IPS-18c (cell line): ENCODE measurements around the gene PPY.
"Not testable (repeated sequence)": the region's sequence is repeated elsewhere in the genome, so short reads cannot be mapped to it uniquely, and the experiment has no call there.

Experiments
- H3K4me3 ChIP-seq: 2 replicates; pipeline ENCODE4 v1.7.0; 2013; ENCODE audit warnings: low read depth, mild to moderate bottlenecking, low read length, moderate library complexity; ENCODE audit not compliant: insufficient read depth
- H3K9me3 ChIP-seq: one replicate; pipeline ENCODE4 v1.6.1; 2013; ENCODE audit warnings: mild to moderate bottlenecking, low read length, moderate library complexity; ENCODE audit not compliant: control insufficient read depth, insufficient read depth

Gene PPY

GRCh38 chr17:43900858-43901754 is 41.2 kb downstream of the PPY start:
- Histone ChIP-seq H3K4me3 (peak overlapping the region; percentile 61; the same call in 1 of the 2 replicates), H3K9me3 (peaks cover 2% of the 10 kb centered on the region)

- H3K4me3 ChIP-seq, result peak overlapping the region; percentile 61
- peaks cover 2% of the 10 kb centered on the region for H3K9me3 ChIP-seq
These were observed 42.0 kb downstream of the PPY start for GRCh38 chr17:43900183-43900857.

- Histone ChIP-seq H3K9me3 (peaks cover 2% of the 10 kb centered on the region), H3K4me3 (no peak overlapping the region; the same call in 1 of the 2 replicates)
These were observed 43.8 kb downstream of the PPY start for GRCh38 chr17:43898446-43898845.

- no peak overlapping the region for H3K4me3 ChIP-seq
- H3K9me3 ChIP-seq, result no peaks in the 10 kb centered on the region
These were observed 44.4 kb downstream of the PPY start for GRCh38 chr17:43897831-43898230.

GRCh38 chr17:43894494-43894893 is 47.8 kb downstream of the PPY start:
- not testable (repeated sequence) for H3K9me3 ChIP-seq, H3K4me3 ChIP-seq

- no peaks in the 10 kb centered on the region for H3K9me3 ChIP-seq
- no peak overlapping the region for H3K4me3 ChIP-seq
These were observed 49.7 kb downstream of the PPY start for GRCh38 chr17:43892647-43892952.

GRCh38 chr17:43891851-43892646 is 50.2 kb downstream of the PPY start:
- Histone ChIP-seq H3K4me3 (no peak overlapping the region), H3K9me3 (no peaks in the 10 kb centered on the region)
